DOHH2 (cell line): ENCODE measurements around the gene LRRC75A.
A peak's percentile ranks its signal among the peaks of the same experiment; 100 is the strongest.
"Not testable (repeated sequence)": the region's sequence is repeated elsewhere in the genome, so short reads cannot be mapped to it uniquely, and the experiment has no call there.

Experiments
- H3F3A ChIP-seq: fragments of 200-600 bp; sonication (generic), shearing (Covaris generic); 2 replicates; pipeline ENCODE4 v1.6.0; 2016; ENCODE audit warnings: antibody characterized with exemption, mild to moderate bottlenecking; ENCODE audit not compliant: control insufficient read depth, insufficient read depth
- H3K27ac ChIP-seq: fragments of 200-600 bp; sonication (generic); 2 replicates; pipeline ENCODE4 v1.5.1; 2014; ENCODE audit warnings: low read depth, mild to moderate bottlenecking, low read length, moderate library complexity
- H3K27me3 ChIP-seq: fragments of 200-600 bp; sonication (generic); 2 replicates; pipeline ENCODE4 v1.6.1; 2014; ENCODE audit warnings: mild to moderate bottlenecking, low read length, mixed read lengths; ENCODE audit not compliant: control insufficient read depth
- H3K36me3 ChIP-seq: fragments of 200-600 bp; sonication (generic); 2 replicates; pipeline ENCODE4 v1.6.1; 2014; ENCODE audit warnings: mild to moderate bottlenecking, low read length, moderate library complexity, mixed read lengths; ENCODE audit not compliant: control insufficient read depth
- H3K4me1 ChIP-seq: fragments of 200-600 bp; sonication (generic); 2 replicates; pipeline ENCODE4 v1.6.1; 2014; ENCODE audit warnings: mild to moderate bottlenecking, low read length, mixed read lengths; ENCODE audit not compliant: control insufficient read depth
- H3K4me2 ChIP-seq: fragments of 200-600 bp; sonication (generic); 2 replicates; pipeline ENCODE4 v1.6.0; 2014; ENCODE audit warnings: mild to moderate bottlenecking, low read length, moderate library complexity
- H3K4me3 ChIP-seq: fragments of 200-600 bp; sonication (generic); 2 replicates; pipeline ENCODE4 v1.5.1; 2014; ENCODE audit warnings: mild to moderate bottlenecking, low read length, mixed read lengths
- H3K79me2 ChIP-seq: fragments of 200-600 bp; sonication (generic); 2 replicates; pipeline ENCODE4 v1.6.1; 2014; ENCODE audit warnings: mild to moderate bottlenecking, low read length, mixed read lengths; ENCODE audit not compliant: control insufficient read depth
- H3K9me2 ChIP-seq: fragments of 200-600 bp; sonication (generic); replicated peaks from 2 replicates; pipeline ENCODE4 v1.6.1; 2014; ENCODE audit warnings: mild to moderate bottlenecking, low read length, mixed read lengths; ENCODE audit not compliant: control insufficient read depth
- H3K9me3 ChIP-seq: fragments of 200-600 bp; sonication (generic); 2 replicates; pipeline ENCODE4 v1.6.1; 2014; ENCODE audit warnings: antibody characterized with exemption, low read length, mixed read lengths; ENCODE audit not compliant: control insufficient read depth, insufficient read depth
- H4K20me1 ChIP-seq: fragments of 200-600 bp; sonication (generic); 2 replicates; pipeline ENCODE4 v1.6.0; 2014; ENCODE audit warnings: low read depth, mild to moderate bottlenecking, antibody characterized with exemption, low read length, moderate library complexity; ENCODE audit not compliant: control insufficient read depth, insufficient read depth
- CTCF ChIP-seq: fragments of 200-600 bp; sonication (generic); IDR thresholded peaks from one replicate; pipeline ENCODE4 v1.5.1; 2014; ENCODE audit warnings: antibody characterized with exemption, mild to moderate bottlenecking, low read depth, low read length; ENCODE audit not compliant: poor library complexity, severe bottlenecking
- EZH2phosphoT487 ChIP-seq: fragments of 200-600 bp; sonication (generic); IDR thresholded peaks from 2 replicates; pipeline ENCODE4 v1.6.1; 2017; ENCODE audit warnings: borderline replicate concordance, mild to moderate bottlenecking, antibody characterized with exemption, low read length, moderate library complexity, mixed read lengths

LRRC75A gene

GRCh38 chr17:16529906-16530305 is 37.9 kb upstream of the LRRC75A start:
- H3K27me3 ChIP-seq: peaks cover 21% of the 10 kb centered on the region
- H3K36me3 ChIP-seq: no peaks in the 10 kb centered on the region
- no peaks in the 10 kb centered on the region for H3K79me2 ChIP-seq
- H3F3A ChIP-seq: no peaks in the 10 kb centered on the region
- peaks cover 1% of the 10 kb centered on the region; the same call in 1 of the 2 replicates for H3K9me3 ChIP-seq
- TF ChIP-seq EZH2phosphoT487 (no peak), CTCF (no peak)
- H3K4me1 ChIP-seq: peaks cover 3% of the 10 kb centered on the region
- no peak overlapping the region for H3K4me3 ChIP-seq
- H3K4me2 ChIP-seq: no peak overlapping the region
- no peaks in the 10 kb centered on the region for H3K9me2 ChIP-seq
- H4K20me1 ChIP-seq: no peaks in the 10 kb centered on the region
- no peak overlapping the region for H3K27ac ChIP-seq

GRCh38 chr17:16527298-16527697 is 35.3 kb upstream of the LRRC75A start:
- H4K20me1 ChIP-seq: no peaks in the 10 kb centered on the region
- H3K27ac ChIP-seq: no peak overlapping the region
- H3F3A ChIP-seq: no peaks in the 10 kb centered on the region
- TF ChIP-seq CTCF: no peak
- TF ChIP-seq EZH2phosphoT487: no peak
- no peak overlapping the region for H3K4me3 ChIP-seq
- no peaks in the 10 kb centered on the region for H3K9me3 ChIP-seq
- H3K9me2 ChIP-seq: no peaks in the 10 kb centered on the region
- peaks cover 21% of the 10 kb centered on the region for H3K27me3 ChIP-seq
- H3K36me3 ChIP-seq: no peaks in the 10 kb centered on the region
- no peaks in the 10 kb centered on the region for H3K79me2 ChIP-seq
- H3K4me2 ChIP-seq: no peak overlapping the region
- peaks cover 5% of the 10 kb centered on the region for H3K4me1 ChIP-seq

- H3K4me1 ChIP-seq, H3K4me3 ChIP-seq, H3K9me2 ChIP-seq, H3K9me3 ChIP-seq, H3K4me2 ChIP-seq, H3F3A ChIP-seq, H3K79me2 ChIP-seq, H3K27ac ChIP-seq, H3K36me3 ChIP-seq, H4K20me1 ChIP-seq: not testable (repeated sequence)
- peaks cover 21% of the 10 kb centered on the region for H3K27me3 ChIP-seq
Measured at GRCh38 chr17:16525556-16525955, 33.6 kb upstream of the LRRC75A start.

GRCh38 chr17:16521070-16521727 is 29.2 kb upstream of the LRRC75A start:
- peak overlapping the region; percentile 3; the same call in 1 of the 2 replicates for H3K4me2 ChIP-seq
- H3F3A ChIP-seq: no peaks in the 10 kb centered on the region
- H3K4me3 ChIP-seq: no peak overlapping the region
- H3K27me3 ChIP-seq: peaks cover 1% of the 10 kb centered on the region; the same call in 1 of the 2 replicates
- H3K4me1 ChIP-seq: peaks cover 9% of the 10 kb centered on the region
- H4K20me1 ChIP-seq: no peaks in the 10 kb centered on the region
- no peak for TF ChIP-seq EZH2phosphoT487
- peak; percentile 89 for TF ChIP-seq CTCF
- no peaks in the 10 kb centered on the region for H3K9me3 ChIP-seq
- H3K79me2 ChIP-seq: no peaks in the 10 kb centered on the region
- no peak overlapping the region for H3K27ac ChIP-seq
- no peaks in the 10 kb centered on the region for H3K36me3 ChIP-seq
- H3K9me2 ChIP-seq: no peaks in the 10 kb centered on the region
